GM21381 (cell line): ENCODE results near the gene KDM6B.
A peak's percentile ranks its signal among the peaks of the same experiment; 100 is the strongest.

Source experiments
- ATAC-seq: cut with Tn5 transposase; IDR thresholded peaks from one replicate; pipeline ENCODE4 v1.9.1; 2021; ENCODE audit warnings: mild to moderate bottlenecking, moderate library complexity; ENCODE audit not compliant: unreplicated experiment

The KDM6B gene

GRCh38 chr17:7818746-7819645 lies 15.0 kb upstream of the KDM6B start:
- ATAC-seq = no peak

GRCh38 chr17:7820231-7820630 lies 13.8 kb upstream of the KDM6B start:
- ATAC-seq = no peak

- ATAC-seq = no peak
These were observed 11.9 kb upstream of the KDM6B start for GRCh38 chr17:7822126-7822525.

- no peak for ATAC-seq
These were observed 10.4 kb upstream of the KDM6B start for GRCh38 chr17:7823581-7824001.

- no peak for ATAC-seq
These were observed 9.7 kb upstream of the KDM6B start for GRCh38 chr17:7824021-7824924.

GRCh38 chr17:7825206-7825990 lies 8.6 kb upstream of the KDM6B start:
- no peak for ATAC-seq

- ATAC-seq = no peak
These were observed 3.4 kb upstream of the KDM6B start for GRCh38 chr17:7830616-7831015.

- ATAC-seq = no peak
These were observed 2.8 kb upstream of the KDM6B start for GRCh38 chr17:7831233-7831632.

- no peak for ATAC-seq
These were observed 1.6 kb upstream of the KDM6B start for GRCh38 chr17:7832431-7832830.

- no peak for ATAC-seq
These were observed 814 bp upstream of the KDM6B start for GRCh38 chr17:7833011-7833794.

- no peak for ATAC-seq
These were observed 532 bp downstream of the KDM6B start for GRCh38 chr17:7834542-7834956.

- peak; percentile 48 for ATAC-seq
These were observed 1.2 kb downstream of the KDM6B start for GRCh38 chr17:7834957-7835813.

- ATAC-seq = peak; percentile 31
These were observed 2.0 kb downstream of the KDM6B start for GRCh38 chr17:7835814-7836595.

- no peak for ATAC-seq
These were observed 2.8 kb downstream of the KDM6B start for GRCh38 chr17:7836596-7837407.

- no peak for ATAC-seq
These were observed 3.5 kb downstream of the KDM6B start for GRCh38 chr17:7837408-7838088.

GRCh38 chr17:7838090-7839075 lies 4.4 kb downstream of the KDM6B start:
- no peak for ATAC-seq
